ENCODE measurements around the gene ABLIM3.

- TF ChIP-seq EZH2phosphoT487 (IDR thresholded peaks at IDR 0.05; ENCODE audit: low read length) (no peak), CTCF (IDR thresholded peaks at IDR 0.05; ENCODE audit: low read length) (no peak), EZH2 (optimal IDR thresholded peaks at IDR 0.05; ENCODE audit: low read depth, low read length) (no peak)
Observed at GRCh38 chr5:149221326-149221725, 80.0 kb downstream of the ABLIM3 start.

Measured in MM.1S (cell line).